Measurements from ENCODE around the gene SPCS2. TPM values are rescaled to one million over a fixed set of nuclear protein-coding genes. Genes with fewer than 3 reads are reported as not detected.

Gene SPCS2
- total RNA-seq (ENCODE audit: insufficient read depth, low replicate concordance) = 15.9 TPM

DNA sequence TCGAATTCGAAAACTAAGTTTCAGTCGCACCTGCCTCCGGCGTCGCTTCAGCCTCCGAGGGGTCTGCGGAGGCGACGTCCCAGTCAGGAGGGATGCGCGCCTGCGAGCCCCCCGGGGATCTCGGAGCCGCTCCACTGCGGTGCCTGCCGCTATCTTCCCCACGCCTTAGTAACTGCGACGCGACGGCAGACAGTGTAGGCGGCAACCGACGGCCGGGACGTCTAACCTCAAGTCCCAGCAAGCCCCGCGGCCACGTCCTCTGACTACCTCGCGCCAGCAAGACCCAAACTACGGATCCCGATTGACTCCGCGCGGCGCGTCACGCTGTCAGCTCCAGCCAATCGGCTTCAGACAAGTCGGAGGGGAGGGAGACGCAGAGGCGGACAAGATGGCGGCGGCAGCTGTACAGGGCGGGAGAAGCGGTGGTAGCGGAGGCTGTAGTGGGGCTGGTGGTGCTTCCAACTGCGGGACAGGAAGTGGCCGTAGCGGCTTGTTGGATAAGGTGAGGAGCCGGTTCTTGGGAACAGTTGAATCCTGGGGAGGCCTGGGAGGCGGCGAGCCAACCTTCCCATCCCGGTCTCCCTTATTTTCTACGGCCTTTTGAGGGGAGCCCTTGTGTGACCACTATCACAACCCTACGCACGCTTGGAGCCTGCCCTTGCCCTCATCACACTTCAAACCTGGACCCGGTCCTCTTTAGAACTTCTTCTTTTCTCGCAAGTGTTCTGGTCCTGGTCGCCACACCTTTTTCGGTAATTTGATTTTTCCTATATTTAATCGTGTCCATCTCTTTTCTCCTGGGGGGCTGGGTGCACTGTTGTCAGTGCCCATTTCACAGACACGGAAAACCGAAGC, at the start of gene SPCS2, which contains the start of gene XRRA1:
Gene SPCS2 (plus strand): TSS at position 369 of the 855 bp plus-strand sequence. CDS start 20 bp downstream, at position 389.
Gene XRRA1 (minus strand): TSS at position 194 of the 855 bp plus-strand sequence. CDS start 8,213 bp downstream, outside the sequence.
- peak; percentile 99 for DNase-seq (ENCODE audit: low spot score)

- DNase-seq (ENCODE audit: low spot score) = no peak
Measured at GRCh38 chr11:74902342-74902741, 46.7 kb upstream of the SPCS2 start.

- DNase-seq (ENCODE audit: low spot score) = peak; percentile 10
Measured at GRCh38 chr11:74905326-74905725, 43.7 kb upstream of the SPCS2 start.

DNA sequence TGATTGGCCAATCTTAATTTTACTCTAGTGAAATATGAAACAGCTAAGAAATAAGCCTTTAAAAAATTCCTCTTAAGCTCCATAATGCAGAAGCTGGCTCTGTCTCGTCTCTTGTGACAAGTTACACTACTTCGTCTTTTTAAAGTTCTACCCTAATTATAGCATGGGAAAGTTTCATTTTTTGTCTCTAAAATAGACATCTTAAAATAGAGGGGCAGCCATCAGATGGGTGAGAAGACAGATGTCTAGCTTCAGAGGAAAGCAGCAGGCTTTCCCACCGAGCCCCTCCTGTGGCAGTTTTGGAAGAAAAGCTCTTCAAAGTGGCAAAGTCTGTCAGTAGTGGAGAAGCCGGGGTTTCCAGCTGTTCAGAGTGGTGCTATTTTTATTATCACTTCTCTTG, 39.7 kb upstream of the SPCS2 start:
- no peak for DNase-seq (ENCODE audit: low spot score)

DNA sequence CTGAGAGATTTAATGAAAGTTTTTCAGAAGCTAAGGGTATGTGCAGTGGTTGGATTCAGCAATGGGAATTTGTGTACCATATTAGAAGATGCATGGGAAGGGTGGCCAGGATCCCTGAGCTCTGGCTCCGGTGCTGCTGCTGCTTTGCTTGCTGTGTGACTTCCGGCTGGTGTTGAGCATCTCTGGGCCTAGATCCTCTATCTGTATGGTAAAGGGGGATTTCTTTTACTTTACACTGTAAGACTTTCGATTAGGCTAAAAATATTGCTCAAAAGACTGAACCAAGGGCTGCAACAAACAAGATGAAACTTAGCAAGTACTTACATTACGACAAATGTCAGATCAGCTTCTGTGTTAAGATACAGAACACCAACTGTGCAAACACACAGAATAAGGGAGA, 39.3 kb upstream of the SPCS2 start:
- DNase-seq (ENCODE audit: low spot score) = no peak

- no peak for DNase-seq (ENCODE audit: low spot score)
Measured at GRCh38 chr11:74923125-74923524, 25.9 kb upstream of the SPCS2 start.

DNA sequence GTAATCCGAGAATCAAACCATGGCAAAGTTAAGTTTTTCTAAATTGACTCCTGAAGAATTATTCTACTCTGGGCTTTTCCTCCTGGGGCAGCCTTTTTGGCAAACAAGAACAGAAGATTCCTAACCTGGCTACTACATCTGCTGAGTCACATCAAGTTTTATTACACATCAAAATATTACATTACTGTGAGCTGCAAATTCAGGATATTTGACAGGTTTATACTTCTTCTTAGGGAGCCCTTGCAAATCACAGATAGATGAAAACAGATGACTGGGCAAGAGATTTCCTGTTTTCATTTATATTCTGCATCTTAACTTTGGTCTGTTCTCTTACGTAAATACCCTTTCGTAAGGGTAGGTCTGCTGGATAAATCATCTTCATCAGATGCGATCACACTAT, 23.8 kb upstream of the SPCS2 start:
- no peak for DNase-seq (ENCODE audit: low spot score)

GRCh38 chr11:74926304-74927030, 22.6 kb upstream of the SPCS2 start:
- DNase-seq (ENCODE audit: low spot score) = no peak

GRCh38 chr11:74927496-74927895, 21.6 kb upstream of the SPCS2 start:
- DNase-seq (ENCODE audit: low spot score) = no peak

- peak; percentile 91 for DNase-seq (ENCODE audit: low spot score)
Measured at GRCh38 chr11:74929431-74930363, 19.4 kb upstream of the SPCS2 start.

GRCh38 chr11:74932169-74932568, 16.9 kb upstream of the SPCS2 start:
- no peak for DNase-seq (ENCODE audit: low spot score)

DNA sequence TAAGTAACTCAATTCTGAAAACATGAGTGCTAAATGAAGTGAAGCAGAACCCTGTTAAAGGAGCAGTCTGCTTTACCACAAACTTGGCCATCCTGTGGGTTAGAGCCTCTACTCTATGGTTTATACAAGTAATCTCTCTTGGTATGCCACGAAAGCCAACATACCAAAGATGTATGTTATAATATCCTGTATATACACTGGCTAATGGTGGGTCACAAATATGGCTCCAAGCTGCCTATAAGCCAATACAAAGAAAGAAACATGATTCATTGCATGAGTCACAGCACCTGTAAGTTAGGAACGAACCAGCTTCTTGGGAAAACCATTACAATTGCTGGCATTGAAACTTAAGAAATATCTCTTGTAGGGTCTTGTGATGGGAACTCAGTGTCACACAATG, 16.3 kb upstream of the SPCS2 start:
- DNase-seq (ENCODE audit: low spot score) = no peak

- DNase-seq (ENCODE audit: low spot score) = no peak
Measured at GRCh38 chr11:74933765-74934164, 15.3 kb upstream of the SPCS2 start.

- no peak for DNase-seq (ENCODE audit: low spot score)
Measured at GRCh38 chr11:74935285-74935684, 13.8 kb upstream of the SPCS2 start.

GRCh38 chr11:74936087-74936486, 13.0 kb upstream of the SPCS2 start:
- no peak for DNase-seq (ENCODE audit: low spot score)

DNA sequence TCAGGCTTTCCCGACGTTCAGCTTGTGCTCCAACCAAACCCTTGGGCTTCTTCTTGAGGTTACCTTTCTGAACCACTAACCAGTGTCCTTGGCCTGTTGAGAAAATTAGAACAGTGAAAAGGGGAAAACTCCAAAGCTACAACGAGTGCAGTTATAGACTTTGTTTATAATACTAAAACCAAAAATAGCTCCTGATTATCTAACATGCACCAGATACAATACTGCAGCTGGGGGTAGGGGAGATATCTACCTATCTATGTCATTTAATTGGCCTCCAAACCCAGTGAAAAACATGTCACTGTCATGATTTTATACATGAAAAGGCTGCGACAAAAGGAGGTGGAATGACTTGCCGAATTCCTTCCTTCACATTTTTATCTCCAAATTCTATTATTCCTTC, 12.1 kb upstream of the SPCS2 start:
- DNase-seq (ENCODE audit: low spot score) = no peak

DNA sequence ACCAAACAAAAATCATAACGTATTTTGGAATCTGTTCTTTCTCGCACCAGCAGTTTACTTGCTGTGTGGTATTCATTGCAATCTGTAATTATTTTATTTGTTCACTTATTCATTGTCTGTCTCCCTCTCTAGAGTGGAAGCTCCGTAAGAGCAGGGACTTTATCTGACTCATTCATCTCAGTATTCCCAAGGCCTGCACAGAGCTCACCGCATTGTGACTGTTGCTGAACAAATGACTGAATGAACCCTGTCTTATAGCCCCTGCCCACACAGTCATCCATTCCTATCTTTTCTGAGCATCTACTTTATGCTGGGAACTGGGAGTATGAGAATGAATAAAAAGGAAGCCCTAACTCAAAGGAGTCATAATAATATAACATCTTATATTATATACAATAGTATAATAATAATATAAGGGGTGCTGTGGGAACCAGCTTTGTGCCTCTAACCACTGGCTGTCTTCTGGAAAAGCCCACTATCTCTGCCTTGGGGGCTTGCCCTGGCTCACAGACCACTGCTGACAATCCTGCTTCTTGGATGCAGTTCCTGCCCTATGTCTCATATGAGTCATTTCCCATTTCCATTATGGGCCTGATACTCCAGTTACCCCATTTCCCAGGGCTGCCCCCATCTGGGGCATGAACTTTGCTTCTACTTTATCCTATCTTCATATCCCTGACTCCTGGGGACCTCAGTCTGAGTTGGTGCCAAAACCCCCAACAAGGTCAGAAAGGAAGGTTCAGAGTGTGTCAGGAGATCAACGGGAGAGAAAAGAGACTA, 11.2 kb upstream of the SPCS2 start:
- DNase-seq (ENCODE audit: low spot score) = no peak

DNA sequence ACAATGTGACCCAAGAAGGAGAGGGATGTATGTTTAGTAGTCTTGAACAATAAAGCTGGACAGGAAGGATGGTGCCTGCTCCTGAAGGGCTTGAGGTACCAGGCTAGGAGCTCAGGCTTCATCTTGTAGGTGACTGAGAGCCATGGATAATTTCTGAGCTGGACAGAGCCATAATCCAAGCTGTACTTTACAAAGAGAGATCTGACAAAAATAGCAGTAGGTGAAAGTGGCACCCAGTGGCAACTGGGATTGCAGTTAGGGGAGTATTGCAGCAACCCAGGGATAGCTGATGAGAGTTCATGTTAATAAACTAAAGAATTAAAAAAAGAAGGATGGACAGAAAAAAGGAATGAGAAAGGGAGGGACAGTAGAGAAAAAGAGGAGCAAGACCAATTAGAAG, 7.6 kb upstream of the SPCS2 start:
- DNase-seq (ENCODE audit: low spot score) = no peak

GRCh38 chr11:74942073-74942759, 6.8 kb upstream of the SPCS2 start:
- DNase-seq (ENCODE audit: low spot score) = no peak

GRCh38 chr11:74948546-74948897, 544 bp upstream of the SPCS2 start:
- no peak for DNase-seq (ENCODE audit: low spot score)
